ENCODE data around the gene WFDC5.
"Not testable (repeated sequence)": the region's sequence is repeated elsewhere in the genome, so short reads cannot be mapped to it uniquely, and the experiment has no call there.

WFDC5 gene

DNA sequence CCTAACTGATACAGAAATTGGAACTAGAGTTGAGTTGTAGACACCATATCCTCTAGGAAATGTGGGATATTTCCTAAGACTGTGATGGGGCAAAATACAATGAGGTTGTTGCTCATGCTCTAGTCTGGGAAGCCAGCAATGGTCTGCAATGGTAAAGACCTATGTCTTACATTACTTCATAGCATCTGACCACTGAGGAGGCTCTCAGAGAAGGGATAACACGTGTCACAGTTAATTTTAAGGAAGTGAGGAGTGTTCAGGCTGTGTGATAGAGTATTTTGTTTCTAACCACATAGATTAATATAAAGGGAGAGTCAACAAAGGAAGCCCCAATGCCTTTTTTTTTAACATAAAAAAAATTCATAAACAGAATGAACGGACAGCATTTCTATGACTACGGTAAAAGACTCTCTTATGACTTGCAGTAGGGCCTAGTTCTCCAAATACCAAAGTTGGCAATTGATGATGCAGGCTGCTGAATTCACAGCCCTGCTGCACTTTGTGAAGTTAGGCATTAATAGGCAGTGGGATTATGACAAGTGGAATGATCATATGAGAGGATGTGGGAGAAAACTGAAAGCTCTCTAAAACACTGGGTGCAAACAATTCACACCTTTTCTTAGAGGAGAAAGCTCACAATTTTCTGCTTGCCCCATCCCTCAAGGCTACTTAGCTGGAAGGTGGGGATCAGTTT is 27.7 kb downstream of the WFDC5 start:
- DNase-seq: no peak

DNA sequence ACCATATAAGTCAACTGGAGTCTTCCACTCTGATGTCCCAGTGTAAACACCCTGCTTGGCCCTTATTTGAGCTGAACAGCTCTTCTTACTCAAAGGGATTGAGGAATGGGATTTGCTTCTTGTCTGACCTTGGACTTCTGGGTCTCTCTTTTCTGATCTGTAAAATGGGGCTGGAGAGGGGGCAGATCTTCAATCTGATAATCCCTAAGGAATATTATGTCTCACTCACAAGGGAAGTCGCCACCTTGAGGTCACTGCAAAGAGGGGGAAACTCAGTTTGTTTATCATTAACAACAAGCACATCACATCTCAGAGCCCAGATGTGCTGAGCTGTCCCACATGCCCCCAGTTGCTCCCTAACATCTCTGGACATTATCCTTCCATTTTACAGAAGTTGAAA is 29.1 kb downstream of the WFDC5 start:
- no peak for DNase-seq

DNA sequence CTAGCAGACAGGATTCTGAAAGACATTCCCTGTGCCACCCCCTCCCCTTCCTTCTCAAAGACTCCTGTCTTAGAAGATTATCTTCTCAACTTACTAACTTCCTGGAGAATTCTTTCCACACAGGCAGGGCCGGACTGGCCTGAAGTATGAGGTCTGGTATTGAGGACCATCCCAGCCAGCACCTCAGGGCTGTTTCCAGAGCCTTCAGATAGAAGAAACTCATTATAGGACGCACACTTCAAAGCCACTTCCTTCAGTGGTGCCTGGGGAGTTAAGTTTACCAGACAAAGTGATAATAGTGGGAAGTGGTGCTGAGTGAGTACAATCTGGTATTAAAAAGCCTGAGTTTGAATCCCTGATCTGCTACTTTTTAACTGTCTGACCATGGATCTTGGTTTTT is 29.7 kb downstream of the WFDC5 start:
- no peak for DNase-seq

DNA sequence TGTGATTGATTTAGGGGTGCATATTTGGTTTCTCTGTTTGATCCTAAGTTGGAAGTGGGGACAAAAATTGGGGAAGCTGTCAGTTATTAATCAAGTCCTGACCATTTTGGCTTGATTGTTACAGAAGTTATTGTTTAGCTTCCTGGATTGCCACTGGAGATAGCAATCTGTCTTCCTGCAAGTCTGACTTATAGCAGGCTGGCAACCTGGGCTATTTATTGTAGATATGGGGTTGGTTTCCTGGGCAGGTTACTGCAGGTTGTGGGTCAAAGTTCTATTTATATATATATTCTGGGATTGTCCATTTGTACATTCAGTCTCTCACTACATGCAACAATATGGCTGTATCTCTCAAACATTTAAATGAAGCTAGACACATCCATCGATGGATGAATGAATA is 31.8 kb downstream of the WFDC5 start:
- no peak for DNase-seq

DNA sequence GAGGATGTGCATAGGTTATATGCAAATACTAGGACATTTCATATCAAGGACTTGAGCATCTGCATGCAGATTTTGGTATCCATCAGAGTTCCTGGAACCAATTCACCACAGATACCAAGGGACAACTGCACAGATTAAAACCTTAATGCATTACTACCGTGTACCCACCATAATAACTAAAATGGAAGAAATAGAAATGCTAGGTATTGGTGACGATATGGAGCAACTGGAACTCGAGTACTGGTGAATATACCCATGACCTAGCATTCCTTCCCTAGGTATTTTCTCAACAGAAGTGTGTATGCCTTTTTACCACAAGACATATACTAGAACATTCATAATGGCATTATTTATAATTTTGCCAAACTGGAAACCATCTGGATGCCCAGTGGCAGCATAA is 32.5 kb downstream of the WFDC5 start:
- DNase-seq: no peak

DNA sequence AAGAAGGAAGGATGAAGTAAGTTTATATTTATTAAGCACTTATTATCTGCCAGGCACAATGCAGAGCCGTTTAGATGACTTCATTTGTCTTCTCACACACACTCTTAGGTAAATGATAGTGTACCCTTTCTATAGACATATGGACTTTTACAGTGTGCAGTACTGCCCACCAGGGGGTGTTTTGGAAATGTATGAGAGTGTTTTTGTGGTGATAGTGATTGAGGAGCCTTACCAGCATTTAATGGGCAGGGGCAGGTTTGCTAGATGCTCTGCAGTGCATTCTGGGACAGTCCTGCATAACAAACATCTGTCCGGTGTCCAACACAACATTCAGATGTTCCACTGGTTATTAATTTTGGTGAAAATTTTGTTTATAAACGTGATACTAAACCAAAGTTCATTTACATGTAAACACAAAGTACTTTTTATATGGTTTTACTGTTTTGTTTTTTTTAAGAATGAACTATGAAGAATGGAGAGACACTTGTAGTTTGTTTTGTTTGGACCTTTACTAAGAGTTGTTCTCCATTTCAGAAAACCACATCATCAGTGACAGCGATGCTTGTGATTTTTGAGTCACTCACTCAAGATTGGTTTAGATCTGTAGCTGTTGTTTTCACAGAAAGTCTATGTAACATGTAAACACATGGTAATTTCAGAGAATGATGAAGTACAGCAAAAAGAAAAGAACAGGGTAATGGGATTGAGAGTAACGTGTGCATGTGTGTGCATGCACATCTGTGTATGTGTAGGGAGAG is 33.9 kb downstream of the WFDC5 start:
- DNase-seq: no peak

DNA sequence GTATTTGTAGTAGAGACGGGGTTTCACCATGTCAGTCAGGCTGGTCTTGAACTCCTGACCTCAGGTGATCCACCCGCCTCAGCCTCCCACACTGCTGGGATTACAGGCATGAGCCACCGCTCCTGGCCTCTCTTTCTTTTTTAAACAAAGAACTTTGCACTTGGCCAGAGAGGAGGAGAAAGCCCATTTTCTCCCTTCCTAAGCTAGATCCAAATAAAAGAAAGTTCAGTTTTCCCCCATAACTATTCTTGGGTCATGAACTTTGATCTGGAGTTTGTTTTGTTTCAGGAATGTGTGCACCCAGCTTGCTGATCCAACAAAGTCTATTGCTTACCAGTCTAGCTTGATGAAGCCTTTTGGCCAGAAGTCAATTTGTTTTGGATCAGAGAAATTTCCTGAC is 37.4 kb downstream of the WFDC5 start:
- DNase-seq: no peak

DNA sequence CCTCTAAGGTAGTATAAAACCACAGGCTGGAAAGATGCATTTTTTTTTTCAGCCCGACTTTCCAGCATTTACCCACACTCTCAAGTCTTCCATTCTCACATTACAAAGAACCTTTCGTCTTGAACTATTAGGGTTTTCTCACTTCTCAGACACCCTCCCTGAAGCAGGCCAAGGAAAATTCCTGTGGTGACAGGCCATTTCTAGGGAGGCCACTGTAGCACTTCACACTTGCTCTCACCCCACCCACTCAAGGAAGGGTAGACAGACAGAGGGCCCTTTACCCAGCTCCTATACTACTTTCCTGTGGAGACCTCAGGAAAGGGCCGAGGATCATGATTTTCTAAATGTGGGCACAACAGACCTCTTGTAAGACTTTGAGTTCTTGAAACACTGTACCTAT is 41.8 kb downstream of the WFDC5 start:
- DNase-seq: no peak

DNA sequence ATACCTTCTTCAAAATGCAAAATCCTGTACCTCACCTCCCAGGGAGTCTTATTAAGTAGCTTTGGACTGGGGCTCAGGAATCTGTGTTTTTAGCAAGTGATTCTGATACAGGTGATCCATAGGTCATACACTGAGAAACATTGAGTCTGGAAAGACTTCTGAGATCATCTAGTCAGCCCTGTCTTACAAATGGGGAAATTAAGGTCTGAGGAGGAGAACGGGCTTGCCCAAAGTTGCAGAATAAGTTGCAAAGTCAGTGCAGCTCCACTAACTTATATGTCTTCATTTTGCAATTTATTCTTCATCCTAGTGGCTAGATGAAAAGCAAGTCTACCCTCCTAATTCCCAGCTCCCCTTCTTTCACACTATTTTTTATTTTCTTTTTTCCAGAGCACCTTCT is 42.9 kb downstream of the WFDC5 start:
- DNase-seq: no peak

DNA sequence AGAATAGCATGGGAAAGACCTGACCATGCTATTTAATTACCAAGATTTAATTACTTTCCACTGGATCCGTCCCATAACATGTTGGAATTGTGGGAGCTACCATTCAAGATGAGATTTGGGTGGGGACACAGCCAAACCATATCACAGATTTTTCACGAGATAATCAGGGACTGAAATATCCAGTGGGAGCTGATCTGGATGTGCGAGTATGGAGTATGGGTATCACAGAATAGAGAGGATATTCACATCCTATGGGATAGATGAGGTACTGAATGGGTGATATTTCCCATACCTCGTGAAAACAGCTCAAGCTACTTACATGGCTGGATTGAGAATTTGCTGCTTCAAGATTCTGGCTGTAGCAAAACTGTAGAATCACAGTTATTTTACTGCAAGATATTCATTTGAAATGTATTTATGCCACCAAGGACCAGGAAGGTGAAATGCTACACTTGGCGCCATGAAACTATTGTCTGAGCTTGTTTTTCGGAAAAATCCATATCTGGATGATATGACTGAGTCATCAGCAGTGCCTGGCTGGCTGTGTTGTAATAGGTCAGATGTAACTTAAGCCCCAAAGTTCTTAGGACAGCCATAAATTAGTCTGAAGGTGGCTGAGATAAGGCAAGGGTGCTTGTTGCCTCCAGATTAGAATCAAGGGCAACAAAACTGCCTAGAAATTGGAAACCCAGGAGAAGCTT is 43.9 kb downstream of the WFDC5 start:
- no peak for DNase-seq

DNA sequence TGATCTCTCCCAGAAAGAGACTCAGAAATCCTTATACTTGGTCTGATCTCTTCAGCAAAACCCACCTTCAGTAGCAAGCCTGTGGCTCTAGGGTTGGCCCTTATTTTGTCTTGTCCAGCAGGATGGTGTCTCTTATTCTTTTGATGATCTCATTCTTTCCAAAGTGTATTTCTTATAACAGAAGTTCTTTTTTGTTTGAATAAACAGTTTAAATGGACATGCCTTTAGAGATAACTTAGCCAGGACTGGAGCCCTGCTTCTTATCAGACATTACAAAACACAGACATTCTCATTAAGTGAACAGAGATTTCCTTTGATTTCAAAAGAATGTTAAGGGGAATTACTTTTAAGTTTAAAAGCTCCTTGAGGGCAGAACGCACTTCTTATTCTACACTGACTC is 45.7 kb downstream of the WFDC5 start:
- DNase-seq: no peak

DNA sequence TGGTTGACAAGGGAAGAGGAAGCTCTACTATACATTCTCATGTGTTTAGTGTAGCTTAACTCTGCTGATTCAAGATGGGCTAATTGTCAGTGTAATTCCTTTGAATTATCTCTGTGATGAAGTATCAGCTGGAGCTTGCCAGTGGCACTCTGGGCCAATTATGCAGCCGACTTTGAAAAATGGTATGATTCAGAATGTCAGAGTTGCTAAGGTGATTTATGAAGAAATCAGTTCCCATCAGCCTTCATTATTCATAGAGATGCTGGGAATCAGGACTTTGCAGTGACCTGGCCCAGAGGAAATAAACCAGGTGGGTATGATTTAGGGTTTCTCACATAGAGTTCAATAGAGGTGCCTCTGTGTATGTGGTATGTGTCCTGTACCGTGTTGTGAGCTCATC is 47.4 kb downstream of the WFDC5 start:
- no peak for DNase-seq

DNA sequence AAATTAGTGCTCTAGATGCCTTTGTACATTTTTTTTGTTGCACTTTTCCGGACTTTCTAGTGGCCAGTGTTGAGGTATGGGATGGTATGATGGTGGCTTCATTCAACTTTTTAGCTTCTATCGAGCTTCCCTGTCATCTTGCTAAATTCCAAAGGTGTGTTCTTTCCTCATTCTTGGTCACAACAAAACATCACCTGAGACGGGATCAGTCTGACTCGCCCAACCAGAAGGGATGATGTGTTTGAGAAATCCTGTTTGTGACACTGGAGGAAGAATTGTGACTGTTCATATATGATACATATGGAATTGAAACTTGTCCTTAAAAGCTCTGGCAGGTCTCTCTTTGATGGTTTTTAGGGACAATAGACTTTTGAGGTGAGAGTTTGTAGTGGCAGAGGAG is 47.9 kb downstream of the WFDC5 start:
- DNase-seq: no peak

DNA sequence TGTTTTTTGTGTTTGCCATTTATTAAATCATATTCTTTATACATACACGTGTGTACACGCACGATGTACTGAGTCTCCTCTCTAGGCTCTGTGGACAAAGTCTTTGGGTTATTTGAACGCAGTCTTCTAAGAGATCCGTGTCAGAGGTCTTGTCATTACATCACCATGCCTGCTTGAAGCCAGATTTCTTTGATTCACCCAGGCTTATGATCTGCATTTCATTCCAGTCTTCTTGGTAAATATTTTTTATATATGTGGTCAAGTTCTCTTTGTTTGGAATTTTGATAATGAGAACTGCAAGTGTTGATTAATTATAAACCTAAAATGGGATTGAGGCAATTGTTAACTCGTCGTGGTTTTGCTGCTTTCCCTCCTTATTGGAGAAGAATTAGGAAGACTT is 48.6 kb downstream of the WFDC5 start:
- no peak for DNase-seq

DNA sequence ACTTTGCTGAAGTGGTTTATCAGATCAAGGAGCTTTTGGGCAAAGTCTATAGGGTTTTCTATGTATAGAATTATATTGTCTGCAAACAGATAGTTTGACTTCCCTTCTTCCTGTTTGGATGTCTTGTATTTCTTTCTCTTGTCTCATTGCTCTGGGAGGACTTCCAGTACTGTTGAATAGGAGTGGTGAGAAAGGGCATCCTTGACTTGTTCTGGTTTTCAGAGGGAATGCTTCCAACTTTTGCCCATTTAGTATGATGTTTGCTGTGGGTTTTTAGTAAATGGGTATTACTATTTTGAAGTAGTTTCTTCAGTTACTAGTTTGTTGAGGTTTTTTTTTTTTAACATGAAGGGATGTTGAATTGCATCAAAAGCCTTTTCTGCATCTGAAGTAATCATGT is 50.2 kb downstream of the WFDC5 start:
- no peak for DNase-seq

DNA sequence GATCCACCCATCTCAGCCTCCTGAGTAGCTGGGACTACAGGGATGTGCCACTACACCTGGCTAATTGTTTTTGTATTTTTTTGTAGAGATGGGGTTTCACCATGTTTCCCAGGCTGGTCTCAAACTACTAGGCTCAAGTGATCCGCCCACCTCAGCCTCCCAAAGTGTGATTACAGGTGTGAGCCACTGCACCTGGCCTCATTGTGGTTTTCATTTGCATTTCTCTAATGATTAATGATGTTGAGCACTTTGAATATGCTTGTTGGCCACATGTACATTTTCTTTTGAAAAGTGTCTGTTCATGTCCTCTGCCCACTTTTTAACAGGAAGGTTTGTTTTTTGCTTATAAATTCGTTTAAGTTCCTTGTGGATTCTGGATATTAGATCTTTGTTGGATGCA is 51.9 kb downstream of the WFDC5 start:
- DNase-seq: not testable (repeated sequence)

DNA sequence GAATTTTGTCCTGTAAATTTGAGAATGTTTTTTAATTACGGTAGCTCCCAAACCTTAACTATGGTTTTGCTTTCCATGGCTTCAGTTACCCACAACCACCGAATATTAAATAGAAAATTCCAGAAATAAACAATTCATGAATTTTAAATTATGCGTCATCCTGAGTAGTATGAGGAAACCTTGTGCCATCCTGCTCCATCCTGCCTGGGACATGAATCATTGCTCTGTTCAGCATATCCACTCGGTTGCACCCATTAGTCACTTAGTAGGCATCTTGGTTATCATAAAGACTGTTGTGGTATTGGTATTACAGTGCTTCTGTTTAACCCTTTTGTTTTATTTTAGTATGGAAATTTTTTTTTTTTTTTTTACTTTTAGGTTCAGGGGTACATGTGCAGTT is 53.7 kb downstream of the WFDC5 start:
- DNase-seq: no peak

DNA sequence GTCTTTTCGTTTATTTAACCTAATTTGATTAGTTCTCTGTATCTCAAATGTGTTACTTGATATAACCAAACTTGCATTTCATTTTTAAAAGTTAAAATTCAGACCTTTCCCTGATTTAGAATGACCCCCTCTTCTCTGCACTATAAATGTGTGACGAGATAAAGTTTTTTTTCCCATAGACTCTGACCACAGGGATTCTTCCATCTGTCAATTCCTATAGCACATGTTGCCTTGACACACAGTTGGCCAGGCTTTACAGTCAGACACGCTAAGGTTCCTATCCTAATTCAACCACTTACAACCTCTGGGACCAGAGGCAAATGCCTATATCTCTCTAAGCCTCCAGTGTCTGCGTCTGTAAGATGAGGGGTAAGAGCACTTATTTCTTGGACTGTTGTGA is 54.7 kb downstream of the WFDC5 start:
- no peak for DNase-seq

Measured in activated CD4-positive, alpha-beta T cell treated with anti-CD3 and anti-CD28 coated beads, Interleukin-2, amount 50 U/mL, for 48 hours (primary cell).